GM18526 (cell line): ENCODE results near the gene CEP112.

ENCODE experiments used
- POLR2A ChIP-seq: IDR thresholded peaks from 3 replicates; pipeline ENCODE4 v1.6.1; 2011; ENCODE audit not compliant: insufficient read length; ENCODE audit errors: extremely low read depth

Gene CEP112

DNA sequence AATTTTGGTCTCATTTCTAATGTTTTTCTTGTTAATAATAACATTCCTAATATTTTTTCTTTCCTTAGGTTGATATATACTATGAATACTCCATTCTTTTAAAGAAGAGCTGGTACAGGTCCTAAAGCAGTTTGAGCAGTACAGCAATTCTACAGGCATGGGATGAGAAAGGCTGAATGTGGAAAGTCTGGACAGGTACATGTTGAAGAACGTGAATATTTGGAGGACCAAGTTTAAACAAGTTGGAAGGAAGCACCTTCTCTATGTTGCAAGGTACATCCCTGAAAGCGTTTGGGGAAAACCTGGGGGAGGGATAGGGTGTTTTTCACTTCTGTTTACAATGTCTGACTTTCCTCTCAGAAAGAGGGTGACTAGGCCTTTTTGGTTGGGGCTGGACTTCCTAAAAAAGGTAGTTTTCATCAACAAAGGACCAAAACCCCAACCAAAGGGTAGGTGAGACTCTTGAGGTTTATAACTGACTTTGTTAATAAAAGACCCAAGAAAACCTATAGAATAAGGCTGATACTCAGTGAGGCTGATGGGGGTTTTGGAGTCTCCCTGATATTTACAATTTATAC lies 534.6 kb downstream of the CEP112 start:
- no peak for TF ChIP-seq POLR2A

DNA sequence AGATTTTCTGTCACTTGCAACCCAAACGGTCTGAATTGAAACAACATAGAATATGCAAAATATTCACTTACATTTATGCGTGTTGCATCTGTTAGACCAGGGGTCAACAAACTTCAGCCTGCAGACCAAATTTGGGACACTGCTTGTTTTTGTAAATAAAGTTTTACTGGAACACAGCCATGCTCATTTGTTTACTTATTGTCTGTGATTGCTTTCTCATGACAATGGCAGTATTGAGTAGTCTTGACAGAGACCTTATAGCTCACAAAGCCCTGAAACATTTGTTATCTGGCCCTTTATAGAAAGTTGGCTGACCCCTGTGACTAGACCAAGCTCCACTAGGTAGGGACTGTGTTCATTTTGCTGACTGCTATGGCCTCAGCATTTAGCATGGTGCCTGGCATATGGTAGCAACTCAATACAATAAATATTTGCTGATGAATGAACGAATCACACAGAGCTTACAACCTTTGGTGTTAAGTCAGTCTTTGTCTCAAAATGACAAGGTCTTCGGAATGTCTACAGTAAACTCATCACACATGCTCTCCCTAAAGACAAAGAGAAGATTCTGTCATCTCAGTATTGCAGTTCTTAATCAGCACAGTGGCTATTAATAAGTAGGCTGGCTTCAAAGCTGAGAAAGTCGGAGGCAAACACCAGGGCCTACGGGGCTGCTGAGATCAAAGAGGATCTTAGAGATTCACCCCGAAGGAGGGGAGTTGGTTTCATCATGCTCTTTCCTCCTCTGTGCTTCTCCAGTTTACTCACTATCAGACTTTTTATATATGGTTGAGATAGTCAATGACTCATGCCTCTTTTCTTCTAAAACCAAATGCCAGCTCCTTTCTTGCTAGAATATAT lies 535.3 kb downstream of the CEP112 start:
- TF ChIP-seq POLR2A: no peak

DNA sequence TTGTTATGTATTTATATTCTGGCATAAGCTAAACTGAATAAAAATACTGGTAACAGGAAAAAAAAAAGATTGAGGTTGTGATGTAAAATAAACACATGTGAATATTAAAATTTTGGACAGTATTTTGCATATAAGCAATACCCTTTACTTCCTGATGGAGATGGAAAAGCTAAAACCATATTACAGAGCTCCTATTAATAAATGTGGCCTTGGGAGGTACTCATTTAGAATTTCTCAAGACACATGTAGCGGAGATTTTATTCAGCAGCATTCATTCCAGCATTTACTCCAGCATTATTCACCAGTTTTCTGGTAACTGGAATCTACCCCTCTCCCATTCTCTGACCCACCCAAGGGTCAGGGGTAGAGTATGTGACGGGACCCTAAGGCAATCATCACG lies 536.2 kb downstream of the CEP112 start:
- TF ChIP-seq POLR2A: no peak

DNA sequence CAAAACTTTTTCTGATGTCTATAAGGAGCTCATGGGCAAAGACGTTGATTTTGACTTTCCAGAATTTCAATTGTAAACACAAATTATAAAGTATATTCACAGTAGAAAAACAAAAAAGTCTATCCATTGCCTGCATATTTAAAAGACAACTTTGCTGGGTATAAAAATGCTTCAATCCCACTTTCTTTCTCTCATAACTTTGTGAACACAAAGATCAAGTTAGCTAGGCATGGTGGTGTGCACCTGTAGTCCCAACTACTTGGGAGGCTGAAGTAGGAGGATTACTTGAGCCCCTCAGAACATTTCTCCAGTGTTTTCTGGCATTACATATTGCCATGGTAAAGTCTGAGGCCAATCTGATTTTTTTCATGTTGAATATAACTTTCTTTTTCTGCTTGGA lies 547.4 kb downstream of the CEP112 start:
- TF ChIP-seq POLR2A: no peak

DNA sequence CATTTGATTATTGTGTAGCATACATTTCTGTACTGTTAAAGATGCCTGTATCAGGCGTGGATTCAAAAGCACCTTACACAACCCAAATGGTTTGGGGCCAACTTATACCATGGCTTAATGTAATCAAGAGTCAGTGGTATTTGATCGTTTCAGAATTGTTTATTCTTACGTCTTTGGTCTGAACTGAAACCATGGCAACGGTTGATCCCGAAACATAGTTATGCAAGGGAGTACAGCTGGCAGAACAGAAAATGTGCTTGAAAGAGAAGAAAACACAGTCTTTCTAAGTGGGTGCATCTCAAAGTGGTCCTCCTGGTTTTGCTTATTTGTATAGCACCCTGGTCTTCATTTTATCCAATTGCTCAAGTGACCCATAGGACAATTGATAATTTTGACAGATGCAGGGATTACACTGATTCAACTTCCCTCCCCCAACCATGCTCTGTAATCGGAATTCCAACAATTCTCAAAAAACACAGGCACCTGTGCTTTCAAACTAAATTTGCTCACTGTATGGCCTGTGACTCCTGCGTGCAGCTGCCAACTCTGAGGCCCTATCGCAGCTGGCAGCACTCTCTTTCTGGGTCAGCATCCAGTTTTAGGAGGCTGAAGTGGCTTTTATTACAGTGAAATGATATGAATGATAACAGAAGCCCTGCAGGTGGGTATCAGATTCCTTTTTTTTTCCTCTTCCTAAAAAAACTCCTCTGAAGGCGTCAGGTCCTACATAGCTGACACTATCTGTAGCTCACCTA lies 553.5 kb downstream of the CEP112 start:
- TF ChIP-seq POLR2A: no peak

DNA sequence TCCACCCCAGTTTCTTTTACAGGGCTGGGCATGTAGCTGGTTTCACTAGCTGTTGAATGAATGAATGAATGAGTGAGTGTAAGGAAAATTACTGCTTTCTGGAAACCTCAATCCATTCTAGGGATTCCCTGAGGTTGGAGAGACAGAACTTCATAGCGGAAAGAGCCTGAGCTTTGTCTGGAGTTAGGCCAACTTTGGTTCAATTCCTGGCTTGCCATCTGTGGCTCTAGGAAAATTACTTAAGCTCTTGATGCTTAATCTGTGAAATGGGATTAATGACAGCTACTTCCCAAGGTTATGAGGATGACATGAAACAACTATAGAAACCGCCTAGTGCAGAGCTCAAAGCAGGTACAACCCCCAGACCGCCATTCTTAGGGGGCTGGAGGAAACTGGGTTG lies 554.1 kb downstream of the CEP112 start:
- no peak for TF ChIP-seq POLR2A

DNA sequence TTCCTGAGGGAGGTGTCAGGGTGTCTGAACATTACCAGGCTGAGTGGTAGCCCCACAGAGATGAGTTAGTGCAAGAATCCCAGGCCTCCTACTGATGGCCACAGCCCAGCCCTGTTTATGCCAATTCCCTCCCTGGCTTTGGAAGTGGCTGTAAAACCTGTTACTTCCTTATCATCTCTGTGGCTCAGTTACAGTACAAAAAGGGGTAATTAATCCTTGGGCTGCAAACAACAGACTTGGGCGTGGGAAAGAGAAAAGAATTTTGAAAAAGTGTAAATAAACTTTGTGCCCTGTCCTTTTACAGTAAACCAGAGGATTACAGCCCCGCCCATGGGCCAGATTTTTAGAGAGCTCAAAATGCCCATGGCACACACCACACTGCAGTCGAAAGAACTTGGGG lies 557.4 kb downstream of the CEP112 start:
- TF ChIP-seq POLR2A: no peak

DNA sequence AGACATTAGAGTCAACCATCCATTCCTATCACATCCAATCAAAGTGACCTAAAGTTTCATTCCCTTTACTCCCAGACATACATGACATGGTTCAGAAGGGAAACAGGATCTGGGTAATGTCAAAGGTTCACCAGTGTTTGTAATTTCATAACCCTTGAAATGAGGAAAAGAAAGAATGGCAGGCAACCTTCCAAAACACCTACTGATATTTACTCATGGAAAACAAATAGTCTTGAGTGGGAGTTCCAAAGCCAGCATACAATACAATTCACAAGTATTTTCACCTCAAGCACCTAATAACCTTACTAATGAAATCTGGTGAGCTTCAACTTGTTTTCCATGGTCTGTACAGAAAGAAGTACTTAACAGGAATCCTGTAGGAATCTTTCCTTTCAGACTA lies 557.9 kb downstream of the CEP112 start:
- no peak for TF ChIP-seq POLR2A

DNA sequence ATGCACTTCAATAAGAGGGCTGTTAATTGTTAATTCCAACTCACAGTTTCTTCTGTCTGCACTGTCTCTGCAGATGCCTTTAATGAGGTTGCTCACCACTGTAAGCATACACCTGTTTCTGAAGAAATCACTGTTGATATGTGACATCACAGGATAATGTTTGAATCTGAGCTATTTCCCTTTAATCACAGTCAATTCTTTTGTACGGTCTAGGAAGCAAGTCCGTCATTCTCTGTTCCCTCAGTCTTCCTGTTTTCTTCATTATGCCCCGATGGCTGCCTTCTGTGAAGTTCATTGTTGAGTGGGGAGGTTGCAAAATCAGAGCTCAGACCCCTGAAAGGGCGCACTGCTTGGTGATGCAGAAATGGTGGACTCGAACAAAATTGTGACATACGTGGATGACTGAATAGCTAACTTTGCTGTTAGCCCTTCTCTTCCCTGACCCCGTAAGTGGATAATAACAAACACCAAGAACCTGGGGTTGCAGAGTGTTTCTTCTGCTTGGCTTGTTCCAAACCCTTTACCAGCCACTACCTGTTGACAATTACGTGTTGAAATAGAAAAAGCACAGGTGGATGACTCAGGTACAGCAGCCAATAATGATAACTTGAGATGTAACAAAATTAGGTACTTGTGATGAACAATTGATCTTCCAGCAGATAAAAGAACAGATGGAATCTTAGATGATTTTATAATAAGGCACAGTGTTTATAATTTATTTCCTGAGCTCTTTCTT lies 558.6 kb downstream of the CEP112 start:
- TF ChIP-seq POLR2A: no peak

DNA sequence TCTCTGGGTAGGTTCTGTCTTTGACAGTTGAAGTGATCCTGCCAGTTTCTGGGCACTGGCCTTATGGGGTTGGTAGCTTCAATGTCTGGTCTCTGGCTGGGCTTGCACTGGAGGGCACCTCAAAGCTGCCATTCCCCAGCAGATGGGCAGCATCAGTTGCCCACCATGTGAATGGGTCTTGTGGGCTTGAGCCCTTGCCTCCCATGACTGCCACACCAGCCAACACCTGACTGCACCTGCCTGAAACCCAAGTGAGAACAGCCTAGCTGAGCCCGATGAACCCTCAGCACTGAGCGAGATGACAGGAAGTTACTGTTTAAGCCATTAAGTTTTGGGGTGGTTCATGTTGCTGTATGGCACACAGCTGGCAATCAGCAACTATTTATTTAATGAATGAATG lies 561.4 kb downstream of the CEP112 start:
- TF ChIP-seq POLR2A: no peak

DNA sequence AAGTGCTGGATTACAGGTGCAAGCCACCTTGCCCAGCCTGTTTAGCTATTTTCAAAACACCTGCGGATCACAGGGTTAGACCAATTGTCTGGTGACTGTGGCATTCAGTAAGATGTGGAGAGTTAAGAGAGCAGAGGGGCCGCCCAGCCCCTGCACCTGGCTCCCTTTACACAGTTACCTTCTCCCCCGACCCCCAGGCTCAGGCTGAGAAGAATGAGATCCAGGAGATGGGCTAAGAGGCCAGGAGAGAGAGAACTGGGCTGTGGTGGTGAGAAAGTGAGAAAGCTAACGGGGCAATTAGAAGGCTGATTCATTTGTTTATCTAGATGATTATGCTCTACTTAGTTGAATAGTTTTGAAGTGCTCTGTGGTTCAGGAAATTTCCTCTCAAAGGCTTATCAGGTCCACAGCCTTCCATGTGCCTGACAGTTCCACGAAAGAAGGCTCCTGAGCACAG lies 562.7 kb downstream of the CEP112 start:
- no peak for TF ChIP-seq POLR2A

DNA sequence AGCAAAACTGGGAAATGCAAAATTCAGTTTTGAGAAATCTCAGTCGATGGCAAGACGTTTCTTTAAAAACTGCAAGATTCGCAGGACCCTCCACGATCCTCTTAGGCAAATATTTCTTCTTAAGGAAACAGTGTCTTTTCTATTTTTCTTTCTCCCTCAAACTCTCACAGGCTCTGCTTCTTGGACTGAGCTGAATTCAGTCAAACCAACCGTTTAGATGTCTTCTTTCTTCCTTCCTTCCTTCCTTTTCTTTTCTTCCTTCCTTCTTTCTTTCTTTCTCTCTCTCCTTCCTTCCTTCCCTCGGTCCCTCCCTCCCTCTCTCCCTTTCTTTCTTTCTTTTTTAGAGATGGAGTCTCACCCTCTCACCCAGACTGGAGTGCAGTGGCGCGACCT lies 563.3 kb downstream of the CEP112 start:
- no peak for TF ChIP-seq POLR2A

DNA sequence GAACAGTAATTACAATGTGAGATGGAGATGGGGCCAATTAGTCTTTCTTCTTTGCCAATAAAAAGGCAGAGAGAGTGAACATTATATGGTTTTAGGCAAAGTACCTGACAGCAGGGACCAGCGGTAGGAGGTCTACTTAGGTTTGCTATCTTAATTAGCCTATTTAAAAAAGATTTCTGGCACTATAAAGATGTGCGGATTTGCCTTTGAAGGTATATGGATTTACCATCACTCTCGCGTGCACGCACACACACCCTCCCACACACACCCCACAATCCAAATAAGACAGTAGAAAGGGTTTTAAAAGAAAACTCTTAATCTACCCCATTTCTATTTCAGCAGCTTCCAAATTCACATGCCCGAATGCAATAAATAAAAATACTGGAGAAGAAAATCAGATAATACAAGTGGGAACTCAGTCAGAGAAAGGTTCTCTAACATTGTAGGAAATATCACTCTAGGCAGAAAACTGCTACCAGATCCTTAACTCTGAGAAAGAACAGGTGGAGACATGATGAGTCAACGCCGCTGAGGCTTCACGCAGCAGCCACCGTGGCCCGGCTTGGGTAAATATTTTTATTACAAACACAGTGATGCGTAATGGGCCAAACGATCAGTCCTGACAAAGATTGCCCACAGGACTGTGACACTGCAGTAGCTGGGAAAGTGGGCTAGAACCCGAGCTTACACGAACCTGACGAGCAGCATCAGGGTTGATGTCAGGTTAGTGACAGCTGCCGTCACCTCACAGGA lies 563.9 kb downstream of the CEP112 start:
- no peak for TF ChIP-seq POLR2A

DNA sequence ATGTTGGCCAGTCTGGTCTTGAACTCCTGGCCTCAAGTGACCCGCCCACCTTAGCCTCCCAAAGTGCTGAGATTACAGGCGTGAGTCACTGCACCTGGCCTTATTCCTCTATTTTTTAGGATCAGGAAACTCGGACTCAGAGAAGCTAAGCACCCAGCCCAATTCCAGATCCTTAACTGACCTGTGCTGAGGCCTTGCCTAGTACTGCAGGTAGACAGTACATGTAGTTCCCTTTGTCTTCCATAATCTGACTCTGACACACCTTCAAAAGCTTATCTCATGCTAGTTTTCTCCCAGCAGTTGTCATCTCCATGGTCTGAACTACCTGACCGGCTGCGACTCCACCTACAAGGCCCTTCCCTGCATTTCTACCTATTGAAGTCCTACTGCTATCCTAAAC lies 564.8 kb downstream of the CEP112 start:
- TF ChIP-seq POLR2A: no peak

DNA sequence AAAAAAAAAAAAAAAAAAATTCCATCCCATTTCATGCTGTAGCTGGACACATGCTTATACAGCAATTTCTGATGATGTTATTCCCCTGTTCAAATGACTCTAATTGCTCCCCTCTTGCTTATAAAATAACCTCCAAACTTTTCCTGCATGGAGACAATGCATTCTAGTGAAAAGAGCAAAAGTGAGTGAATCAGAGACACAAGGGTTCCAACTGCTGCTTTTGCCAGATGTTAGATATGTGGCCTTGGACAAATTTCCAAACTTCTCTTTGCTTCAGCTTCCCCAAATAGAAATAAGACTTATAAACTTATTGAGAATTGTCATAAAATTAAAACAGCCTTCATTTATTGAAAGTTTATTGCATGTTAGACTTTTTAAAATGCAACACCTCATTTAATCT lies 565.5 kb downstream of the CEP112 start:
- no peak for TF ChIP-seq POLR2A
